PC-3 (cell line): ENCODE results near the gene CTTNBP2.

ENCODE experiments used
- EZH2 ChIP-seq: fragments of 300-600 bp; sonication (generic); IDR thresholded peaks from one replicate; pipeline ENCODE4 v1.6.1; 2017; ENCODE audit warnings: antibody characterized with exemption, mild to moderate bottlenecking, low read length; ENCODE audit not compliant: unreplicated experiment
- TF ChIP-seq, protein P1 (sequence below): fragments of 300-600 bp; sonication (generic); conservative IDR thresholded peaks from 2 replicates; pipeline ENCODE4 v1.5.1; 2017; ENCODE audit warnings: antibody characterized with exemption, low read depth, mild to moderate bottlenecking, low read length

DNA sequence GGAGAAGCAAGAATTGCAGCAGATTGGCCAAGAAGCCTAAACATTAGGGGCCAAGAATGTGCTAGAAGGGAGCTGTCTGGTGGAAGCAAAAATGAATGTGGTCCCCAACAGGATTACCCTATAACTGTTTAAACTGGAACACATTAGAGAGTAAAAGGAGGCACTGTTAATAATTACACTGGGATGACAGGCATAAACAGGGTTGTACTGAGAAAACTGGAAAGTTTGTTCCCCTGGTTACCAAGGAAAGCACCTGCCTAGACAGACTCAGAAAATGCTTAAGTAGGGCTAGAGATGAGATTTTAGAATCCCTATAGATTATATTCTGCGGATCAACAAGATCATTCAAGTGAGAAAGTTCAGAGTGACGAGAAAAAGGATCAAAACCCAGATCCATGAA is 100.8 kb downstream of the CTTNBP2 start:
- TF ChIP-seq EZH2: no peak
- TF ChIP-seq, protein P1, sequence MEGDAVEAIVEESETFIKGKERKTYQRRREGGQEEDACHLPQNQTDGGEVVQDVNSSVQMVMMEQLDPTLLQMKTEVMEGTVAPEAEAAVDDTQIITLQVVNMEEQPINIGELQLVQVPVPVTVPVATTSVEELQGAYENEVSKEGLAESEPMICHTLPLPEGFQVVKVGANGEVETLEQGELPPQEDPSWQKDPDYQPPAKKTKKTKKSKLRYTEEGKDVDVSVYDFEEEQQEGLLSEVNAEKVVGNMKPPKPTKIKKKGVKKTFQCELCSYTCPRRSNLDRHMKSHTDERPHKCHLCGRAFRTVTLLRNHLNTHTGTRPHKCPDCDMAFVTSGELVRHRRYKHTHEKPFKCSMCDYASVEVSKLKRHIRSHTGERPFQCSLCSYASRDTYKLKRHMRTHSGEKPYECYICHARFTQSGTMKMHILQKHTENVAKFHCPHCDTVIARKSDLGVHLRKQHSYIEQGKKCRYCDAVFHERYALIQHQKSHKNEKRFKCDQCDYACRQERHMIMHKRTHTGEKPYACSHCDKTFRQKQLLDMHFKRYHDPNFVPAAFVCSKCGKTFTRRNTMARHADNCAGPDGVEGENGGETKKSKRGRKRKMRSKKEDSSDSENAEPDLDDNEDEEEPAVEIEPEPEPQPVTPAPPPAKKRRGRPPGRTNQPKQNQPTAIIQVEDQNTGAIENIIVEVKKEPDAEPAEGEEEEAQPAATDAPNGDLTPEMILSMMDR: no peak
